Measurements from ENCODE around the gene SVBP. TPM values are rescaled to one million over a fixed set of nuclear protein-coding genes. Genes with fewer than 3 reads are reported as not detected.

The SVBP gene
- 13.6 and 15.3 TPM in 2 replicates for total RNA-seq

GRCh38 chr1:42816585-42817439 is at the start of gene SVBP, which contains the start of gene ERMAP:
Gene SVBP, minus strand, starts transcription at chr1:42817397. Its CDS starts 853 bp downstream, at chr1:42816544.
Gene ERMAP, plus strand, starts transcription at chr1:42817122. Its CDS starts 13,327 bp downstream, at chr1:42830449.

GRCh38 chr1:42846257-42847110 is 29.3 kb upstream of the SVBP start, which contains the start of gene ZNF691:
Gene ZNF691, plus strand, starts transcription at chr1:42846613. Its CDS starts 3,046 bp downstream, at chr1:42849659.

GRCh38 chr1:42784946-42785693 is 32.1 kb downstream of the SVBP start, which contains the start of gene TMEM269:
Gene TMEM269, plus strand, starts transcription at chr1:42784991. Its CDS starts 4,903 bp downstream, at chr1:42789894.

GRCh38 chr1:42766741-42767509 is 50.3 kb downstream of the SVBP start, which contains the start of the genes C1orf50 and P3H1:
Gene C1orf50, plus strand, starts transcription at chr1:42767249. Its CDS starts 63 bp downstream, at chr1:42767312.
Gene P3H1, minus strand, starts transcription at chr1:42767028. Its CDS starts 57 bp downstream, at chr1:42766971.

Other genes starting within 250 kb of the SVBP start
- gene PPIH, start 159.0 kb downstream of the SVBP start, total RNA-seq, result 28.7 and 40.3 TPM in 2 replicates
- 715 and 801 TPM in 2 replicates for gene YBX1, start 135.0 kb downstream of the SVBP start, total RNA-seq
- not detected in 2 replicates for gene CLDN19, start 77.2 kb downstream of the SVBP start, total RNA-seq
- 96.7 and 121 TPM in 2 replicates for gene P3H1, start 50.4 kb downstream of the SVBP start, total RNA-seq
- 2.8 and 3.6 TPM in 2 replicates for gene C1orf50, start 50.1 kb downstream of the SVBP start, total RNA-seq
- gene TMEM269, start 32.4 kb downstream of the SVBP start, total RNA-seq, result not detected in 2 replicates
- 6.4 and 6.8 TPM in 2 replicates for gene ERMAP, start 275 bp downstream of the SVBP start, total RNA-seq
- 6.9 and 8.4 TPM in 2 replicates for gene ZNF691, start 29.2 kb upstream of the SVBP start, total RNA-seq
- 25.6 and 196 TPM in 2 replicates for gene SLC2A1, start 141.5 kb upstream of the SVBP start, total RNA-seq